ENCODE measurements around the gene C11orf58.
A peak's percentile ranks its signal among the peaks of the same experiment; 100 is the strongest.

C11orf58 gene

GRCh38 chr11:16738193-16738946 lies at the start of gene C11orf58:
Gene C11orf58 (plus strand): TSS chr11:16738647. CDS start chr11:16738779, 132 bp downstream.
- TF ChIP-seq POLR2A (IDR thresholded peaks at IDR 0.05; ENCODE audit: low read depth, low read length): peak; percentile 82
- FAIRE-seq: peak; percentile 86

GRCh38 chr11:16690086-16690485 lies 48.4 kb upstream of the C11orf58 start:
- no peak for FAIRE-seq
- no peak for TF ChIP-seq POLR2A (IDR thresholded peaks at IDR 0.05; ENCODE audit: low read depth, low read length)
- no peak for DNase-seq (ENCODE audit: insufficient read length, low spot score)

More at GRCh38 chr11:16738193-16738946, at the start of gene C11orf58:
- DNase-seq (ENCODE audit: insufficient read length, low spot score): peak; percentile 73

GRCh38 chr11:16703795-16704194 lies 34.7 kb upstream of the C11orf58 start:
- TF ChIP-seq POLR2A (IDR thresholded peaks at IDR 0.05; ENCODE audit: low read depth, low read length): no peak
- FAIRE-seq (no peak), DNase-seq (ENCODE audit: insufficient read length, low spot score) (no peak)

DNA sequence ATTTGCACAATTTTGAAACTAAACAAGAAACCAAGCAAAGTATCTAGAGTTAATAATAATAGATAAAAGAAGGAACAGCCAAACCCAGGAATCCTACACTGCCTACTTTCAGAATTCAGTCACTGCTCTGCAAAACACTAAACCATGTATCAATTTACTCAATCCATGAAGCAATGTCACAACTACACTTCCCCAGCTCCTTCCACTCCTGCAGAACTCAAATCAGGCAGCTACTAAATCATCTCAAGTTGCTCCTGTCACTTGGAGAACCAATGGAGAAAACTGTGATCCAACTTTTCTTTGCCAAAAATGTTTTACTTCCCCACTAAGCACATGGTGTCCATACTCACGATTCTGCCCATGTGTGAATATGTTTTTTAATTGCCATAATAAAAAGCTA lies 24.9 kb upstream of the C11orf58 start:
- DNase-seq (ENCODE audit: insufficient read length, low spot score) (no peak), FAIRE-seq (no peak)
- no peak for TF ChIP-seq POLR2A (IDR thresholded peaks at IDR 0.05; ENCODE audit: low read depth, low read length)

DNA sequence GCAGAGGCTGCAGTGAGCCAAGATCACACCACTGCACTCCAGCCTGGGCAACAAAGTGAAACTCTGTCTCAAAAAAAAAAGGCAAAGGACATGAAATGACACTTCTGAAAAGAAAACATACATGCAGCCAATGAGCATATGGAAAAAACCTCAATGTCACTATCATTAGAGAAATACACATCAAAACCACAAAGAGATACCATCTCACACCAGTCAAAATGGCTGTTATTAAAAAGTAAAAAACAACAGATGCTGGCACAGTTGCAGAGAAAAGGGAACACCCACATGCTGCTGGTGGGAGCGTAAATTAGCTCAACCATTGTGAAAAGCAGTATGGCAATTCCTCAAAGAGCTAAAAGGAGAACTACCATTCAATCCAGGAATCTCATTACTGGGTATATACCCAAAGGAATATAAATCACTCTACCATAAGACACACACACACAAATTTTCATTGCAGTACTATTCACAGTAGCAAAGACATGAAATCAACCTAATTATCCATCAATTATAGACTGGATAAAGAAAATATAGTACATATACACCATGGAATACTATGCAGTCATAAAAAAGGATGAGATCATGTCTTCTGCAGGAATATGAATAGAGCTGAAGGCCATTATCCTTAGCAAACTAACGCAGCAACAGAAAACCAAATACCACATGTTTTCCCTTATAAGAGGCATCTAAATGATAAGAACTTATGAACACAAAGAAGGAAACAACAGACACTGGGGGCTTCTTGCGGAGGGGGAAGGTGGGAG lies 15.7 kb upstream of the C11orf58 start:
- FAIRE-seq (no peak), DNase-seq (ENCODE audit: insufficient read length, low spot score) (no peak)
- TF ChIP-seq POLR2A (IDR thresholded peaks at IDR 0.05; ENCODE audit: low read depth, low read length): no peak

DNA sequence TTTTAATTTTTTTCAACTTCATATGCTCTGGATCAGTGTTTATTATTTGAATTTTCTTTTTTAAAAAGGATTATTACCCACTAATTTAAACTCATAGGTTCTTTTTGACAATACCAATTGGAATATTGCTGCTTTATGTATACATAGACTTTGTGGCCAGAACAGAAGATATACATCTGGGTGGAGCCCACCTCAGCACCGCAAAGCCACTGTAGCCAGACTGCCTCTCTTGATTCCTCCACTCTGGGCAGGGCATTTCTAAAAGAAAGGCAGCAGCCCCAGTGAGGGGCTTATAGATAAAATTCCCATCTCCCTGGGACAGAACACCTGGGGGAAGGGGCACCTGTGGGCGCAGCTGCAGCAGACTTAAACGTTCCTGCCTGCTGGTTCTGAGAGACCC lies 10.6 kb upstream of the C11orf58 start:
- FAIRE-seq (no peak), DNase-seq (ENCODE audit: insufficient read length, low spot score) (no peak)
- TF ChIP-seq POLR2A (IDR thresholded peaks at IDR 0.05; ENCODE audit: low read depth, low read length): no peak

DNA sequence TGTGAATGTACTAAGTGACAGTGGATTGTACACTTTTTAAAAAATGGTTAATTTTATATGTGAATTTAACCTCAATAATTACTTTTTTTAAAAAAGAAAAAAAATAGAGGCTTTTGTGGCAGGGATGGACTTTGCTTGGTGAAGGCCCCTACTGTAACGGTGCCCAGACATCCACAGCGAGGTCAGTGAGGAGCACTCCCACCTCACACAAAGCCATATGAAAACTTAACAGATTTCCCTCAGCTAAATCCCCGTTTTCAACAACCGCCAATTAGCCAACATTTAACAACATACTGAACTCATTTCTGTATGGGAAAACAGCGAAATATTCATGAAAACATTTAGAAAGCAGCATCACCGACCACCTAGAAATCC lies 642 bp upstream of the C11orf58 start:
- no peak for FAIRE-seq
- TF ChIP-seq POLR2A (IDR thresholded peaks at IDR 0.05; ENCODE audit: low read depth, low read length): no peak
- DNase-seq (ENCODE audit: insufficient read length, low spot score): no peak

- no peak for DNase-seq (ENCODE audit: insufficient read length, low spot score)
- no peak for TF ChIP-seq POLR2A (IDR thresholded peaks at IDR 0.05; ENCODE audit: low read depth, low read length)
- FAIRE-seq: no peak
Measured at GRCh38 chr11:16738947-16739815, 734 bp downstream of the C11orf58 start.

DNA sequence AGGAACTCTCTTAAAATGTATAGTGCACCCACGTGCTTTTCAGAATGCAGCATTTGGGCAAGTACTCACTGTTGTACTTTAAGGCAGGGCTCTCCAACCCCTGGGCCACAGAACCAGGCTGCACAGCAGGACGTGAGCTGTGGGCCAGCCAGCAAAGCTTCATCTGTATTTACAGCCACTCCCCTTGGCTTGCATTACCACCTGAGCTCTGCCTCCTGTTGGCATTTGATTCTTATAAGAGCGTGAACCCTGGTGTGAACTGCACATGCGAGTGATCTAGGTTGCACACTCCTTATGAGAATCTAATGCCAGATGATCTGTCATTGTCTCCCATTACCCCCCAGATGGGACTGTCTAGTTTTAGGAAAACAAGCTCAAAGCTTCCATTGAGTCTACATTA lies 3.0 kb downstream of the C11orf58 start:
- FAIRE-seq (no peak), DNase-seq (ENCODE audit: insufficient read length, low spot score) (no peak)

DNA sequence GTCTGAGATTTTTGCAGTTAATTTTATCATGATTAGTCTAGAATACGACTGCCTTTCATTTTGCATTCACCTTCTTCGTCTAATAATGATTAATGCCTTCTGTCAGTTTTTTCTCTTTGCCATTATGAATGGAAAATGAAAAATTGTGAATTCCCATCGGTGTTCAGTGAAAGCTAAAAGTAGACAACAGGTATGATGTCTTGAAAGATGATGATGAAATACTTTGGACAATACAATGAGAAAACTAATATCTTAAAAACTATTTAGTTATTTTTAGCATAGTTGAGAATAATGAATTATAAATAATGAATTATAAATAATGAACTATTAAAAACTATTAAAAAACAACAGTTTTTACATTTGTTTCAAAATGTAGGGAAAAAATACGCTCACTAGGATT lies 5.0 kb downstream of the C11orf58 start:
- FAIRE-seq (no peak), DNase-seq (ENCODE audit: insufficient read length, low spot score) (no peak)
- TF ChIP-seq POLR2A (IDR thresholded peaks at IDR 0.05; ENCODE audit: low read depth, low read length): no peak

More for the DNA sequence above, 3.0 kb downstream of the C11orf58 start:
- no peak for TF ChIP-seq POLR2A (IDR thresholded peaks at IDR 0.05; ENCODE audit: low read depth, low read length)

DNA sequence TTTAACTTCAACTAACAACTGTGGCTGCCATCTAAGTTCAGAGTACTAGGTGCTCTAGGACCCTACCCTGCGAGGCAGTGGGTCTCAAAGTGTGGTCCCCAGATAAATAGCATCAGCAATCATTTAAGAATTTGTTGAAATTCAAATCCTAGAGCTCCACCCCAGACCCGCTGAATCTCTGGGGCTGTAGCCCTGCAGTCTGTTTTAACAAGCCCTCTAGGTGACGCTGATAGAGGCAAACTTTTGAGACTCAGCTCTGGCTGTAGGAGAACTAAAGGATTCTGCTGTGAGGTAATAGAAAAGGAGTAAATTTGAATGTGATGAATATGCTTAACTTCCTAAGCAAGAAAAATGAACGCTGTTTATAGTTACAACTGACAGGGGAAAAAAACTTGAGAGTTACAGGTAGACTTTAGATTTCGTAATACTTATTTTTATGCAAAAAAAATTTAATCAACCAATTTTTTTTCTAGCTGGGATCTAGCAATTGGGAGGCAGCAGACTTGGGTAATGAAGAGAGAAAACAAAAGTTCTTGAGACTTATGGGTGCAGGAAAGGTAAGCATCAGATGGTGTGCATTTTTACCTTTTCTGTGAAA lies 5.8 kb downstream of the C11orf58 start:
- DNase-seq (ENCODE audit: insufficient read length, low spot score) (no peak), FAIRE-seq (no peak)
- no peak for TF ChIP-seq POLR2A (IDR thresholded peaks at IDR 0.05; ENCODE audit: low read depth, low read length)

GRCh38 chr11:16745950-16746605 lies 7.6 kb downstream of the C11orf58 start:
- no peak for FAIRE-seq
- TF ChIP-seq POLR2A (IDR thresholded peaks at IDR 0.05; ENCODE audit: low read depth, low read length): no peak
- DNase-seq (ENCODE audit: insufficient read length, low spot score): no peak

- TF ChIP-seq POLR2A (IDR thresholded peaks at IDR 0.05; ENCODE audit: low read depth, low read length): no peak
- FAIRE-seq (no peak), DNase-seq (ENCODE audit: insufficient read length, low spot score) (no peak)
Measured at GRCh38 chr11:16749092-16749491, 10.6 kb downstream of the C11orf58 start.

Data from H54 (cell line).